Stimulated activated naive CD4-positive, alpha-beta T cell treated with Interleukin-2 at 50 U/mL for 16 hours (primary cell): ENCODE results near the gene GPR63.

Source experiments
- DNase-seq: peaks from one replicate; lab custom pipeline; 2025; lab: John Stamatoyannopoulos, UW

GPR63 gene

DNA sequence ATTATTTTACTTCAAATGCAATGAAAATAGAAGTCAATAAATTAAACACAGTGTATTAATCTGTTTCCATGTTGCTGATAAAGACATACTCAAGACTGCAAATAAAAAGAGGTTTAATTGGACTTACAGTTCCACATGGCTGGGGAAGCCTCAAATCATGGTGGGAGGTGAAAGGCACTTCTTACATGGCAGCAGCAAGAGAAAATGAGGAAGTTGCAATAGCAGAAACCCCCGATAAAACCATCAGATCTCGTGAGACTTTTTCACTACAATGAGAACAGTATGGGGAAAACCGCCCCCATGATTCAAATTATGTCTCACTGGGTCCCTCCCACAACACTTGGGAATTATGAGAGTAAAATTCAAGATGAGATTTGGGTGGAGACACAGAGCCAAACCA lies 82.2 kb downstream of the GPR63 start:
- DNase-seq, result no peak

DNA sequence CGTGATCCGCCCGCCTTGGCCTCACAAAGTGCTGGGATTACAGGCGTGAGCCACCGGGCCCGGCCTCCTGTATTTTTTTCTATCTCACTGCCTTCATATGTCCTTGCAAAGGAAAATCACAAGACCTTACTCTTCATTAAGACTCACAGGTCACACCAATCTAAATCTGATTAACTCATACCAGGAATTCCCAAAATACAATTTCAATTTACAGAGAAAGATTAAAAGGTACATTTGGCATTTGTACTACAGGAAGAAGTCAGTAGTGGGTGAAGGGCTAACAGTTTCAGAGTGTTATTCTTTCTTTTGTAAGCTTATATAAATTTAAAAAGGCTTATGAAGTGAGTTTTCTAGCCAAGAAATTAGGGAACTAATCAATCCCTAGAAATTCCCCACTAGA lies 87.4 kb downstream of the GPR63 start:
- DNase-seq, result no peak
